ENCODE measurements around the gene RPP30. TPM values are rescaled to one million over a fixed set of nuclear protein-coding genes. Genes with fewer than 3 reads are reported as not detected.

RPP30 gene
- total and polyA plus RNA-seq, 9 of the 15 experiments (the other 6 are each of a cell fraction or from before 2014, with no cell fraction given) = 37.3 to 170 (median 69.1) TPM

DNA sequence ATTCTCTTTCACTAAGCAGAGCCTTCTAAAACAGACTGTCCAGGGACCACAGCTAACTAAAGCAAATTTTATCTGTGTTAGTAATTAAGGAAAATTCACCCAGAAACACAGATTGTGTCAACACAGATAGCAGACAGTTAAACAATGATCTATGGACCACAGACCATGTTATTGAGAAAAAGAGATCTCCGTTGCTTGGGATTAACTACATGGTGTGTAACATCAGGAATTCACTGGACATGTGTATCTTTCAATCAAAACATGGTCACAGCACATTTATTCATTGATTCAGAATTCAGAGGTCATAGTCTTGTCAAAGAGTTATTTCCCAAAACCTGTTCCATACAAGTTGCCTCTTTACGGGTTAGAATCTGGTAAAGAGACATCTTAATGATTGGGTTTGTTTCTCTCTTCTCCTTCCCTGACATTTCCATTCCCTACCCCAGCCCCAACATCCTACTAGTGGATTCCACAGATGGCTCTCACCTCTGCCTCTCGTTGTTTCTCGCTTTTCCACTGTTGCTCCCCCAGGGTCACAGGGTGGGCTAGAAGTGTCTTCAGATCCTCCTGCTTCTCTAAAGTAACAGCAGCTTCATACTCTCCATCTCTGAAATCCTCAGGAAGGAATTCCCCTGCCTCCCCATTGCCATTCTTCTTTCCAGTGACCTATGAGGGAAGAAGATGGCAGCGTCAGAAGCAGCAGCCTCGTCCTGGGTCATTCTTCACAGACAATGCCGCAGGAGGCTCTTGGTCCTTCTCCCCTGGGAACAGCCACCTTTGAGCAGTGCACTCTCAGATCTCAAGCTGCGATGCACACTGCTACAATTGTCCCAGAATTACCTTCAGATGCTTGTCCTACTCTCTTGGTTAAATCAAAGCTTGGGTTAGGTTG is 48.2 kb downstream of the RPP30 start:
- Histone ChIP-seq H4K20me1 (replicated peaks; ENCODE audit: control insufficient read depth, insufficient read depth, low read length) (no peaks in the 10 kb centered on the region), H3K79me2 (ENCODE audit: control insufficient read depth, insufficient read depth, low read length) (no peaks in the 10 kb centered on the region), H3K36me3 (ENCODE audit: control insufficient read depth, insufficient read depth, low read length) (no peaks in the 10 kb centered on the region), H2AFZ (ENCODE audit: low read depth, low read length) (no peak overlapping the region), H3K4me1 (replicated peaks in 1 of 2; ENCODE audit: control insufficient read depth in 2 of 2, insufficient read depth in 2 of 2, low read length in 2 of 2) (no peaks in the 10 kb centered on the region; a peak in 1 of 5 replicates), H3K9ac (ENCODE audit: insufficient read depth in 1 of 2, low read depth in 2 of 2, low read length in 2 of 2) (no peak overlapping the region), H3K4me3 (no peak overlapping the region), H3K9me3 (replicated peaks; ENCODE audit: control insufficient read depth, insufficient read depth, low read depth, low read length) (no peaks in the 10 kb centered on the region), H3K27ac (ENCODE audit: extremely low read depth, low read depth, low read length) (no peak overlapping the region), H3K4me2 (ENCODE audit: insufficient read depth, low read length) (no peak overlapping the region), H3K27me3 (ENCODE audit: control insufficient read depth in 2 of 2, insufficient read depth in 2 of 2, low read length in 2 of 2) (peaks cover 4 to 5% of the 10 kb centered on the region in 2 experiments; a peak in 2 of 5 replicates), H3K9me1 (ENCODE audit: control insufficient read depth, insufficient read depth, low read length) (no peaks in the 10 kb centered on the region)
- no TSS peak for BruUV-seq (replicated peaks)
- intact Hi-C loops (cut with micrococcal nuclease) = no loop called here
- in situ Hi-C loops (cut with MboI) = loop anchor here (25.0 kb wide), 1 partner anchor 992 kb away; the partner anchor contains the start of genes BTAF1 and FGFBP3
- TF ChIP-seq ZBTB1 (CRISPR knock-in tag; IDR thresholded peaks at IDR 0.05; ENCODE audit: borderline replicate concordance, low read depth) (no peak), ZNF77 (CRISPR knock-in tag; IDR thresholded peaks at IDR 0.05) (no peak), SMARCB1 (IDR thresholded peaks at IDR 0.05; ENCODE audit: insufficient read length, low read depth) (no peak), KAT7 (CRISPR knock-in tag; IDR thresholded peaks at IDR 0.05; ENCODE audit: borderline replicate concordance) (no peak), ELF1 (tag; IDR thresholded peaks at IDR 0.05) (no peak), MEF2D (tag; conservative IDR thresholded peaks at IDR 0.05; ENCODE audit: low read depth) (no peak), TAF9B (IDR thresholded peaks at IDR 0.05; ENCODE audit: partially characterized antibody) (no peak), ADNP (tag; IDR thresholded peaks at IDR 0.05) (no peak), ZNF696 (CRISPR knock-in tag; conservative IDR thresholded peaks at IDR 0.05) (no peak), ELF4 (CRISPR knock-in tag; IDR thresholded peaks at IDR 0.05) (no peak), BRD9 (IDR thresholded peaks at IDR 0.05; ENCODE audit: low read depth, partially characterized antibody) (no peak), ZNF79 (CRISPR knock-in tag; IDR thresholded peaks at IDR 0.05; ENCODE audit: low read depth) (no peak), ZBTB17 (CRISPR knock-in tag; IDR thresholded peaks at IDR 0.05) (no peak)
- TF ChIP-seq, protein P1, sequence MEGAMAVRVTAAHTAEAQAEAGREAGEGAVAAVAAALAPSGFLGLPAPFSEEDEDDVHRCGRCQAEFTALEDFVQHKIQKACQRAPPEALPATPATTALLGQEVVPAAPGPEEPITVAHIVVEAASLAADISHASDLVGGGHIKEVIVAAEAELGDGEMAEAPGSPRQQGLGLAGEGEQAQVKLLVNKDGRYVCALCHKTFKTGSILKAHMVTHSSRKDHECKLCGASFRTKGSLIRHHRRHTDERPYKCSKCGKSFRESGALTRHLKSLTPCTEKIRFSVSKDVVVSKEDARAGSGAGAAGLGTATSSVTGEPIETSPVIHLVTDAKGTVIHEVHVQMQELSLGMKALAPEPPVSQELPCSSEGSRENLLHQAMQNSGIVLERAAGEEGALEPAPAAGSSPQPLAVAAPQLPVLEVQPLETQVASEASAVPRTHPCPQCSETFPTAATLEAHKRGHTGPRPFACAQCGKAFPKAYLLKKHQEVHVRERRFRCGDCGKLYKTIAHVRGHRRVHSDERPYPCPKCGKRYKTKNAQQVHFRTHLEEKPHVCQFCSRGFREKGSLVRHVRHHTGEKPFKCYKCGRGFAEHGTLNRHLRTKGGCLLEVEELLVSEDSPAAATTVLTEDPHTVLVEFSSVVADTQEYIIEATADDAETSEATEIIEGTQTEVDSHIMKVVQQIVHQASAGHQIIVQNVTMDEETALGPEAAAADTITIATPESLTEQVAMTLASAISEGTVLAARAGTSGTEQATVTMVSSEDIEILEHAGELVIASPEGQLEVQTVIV (CRISPR knock-in tag; IDR thresholded peaks at IDR 0.05; ENCODE audit: borderline replicate concordance) = no peak
- CTCF ChIA-PET (ENCODE audit: low intra/inter-chr PET ratio) = no interaction called here
- DNase-seq (ENCODE audit: extremely low read depth in 1 of 4, low spot score in 3 of 4) (no peak), ATAC-seq (no peak), FAIRE-seq (no peak)
- POLR2A ChIA-PET = no interaction called here
- WGBS (ENCODE audit: insufficient coverage, low coverage, missing lambda C conversion rate) = 0% methylated on average over 8 of the region's 8 CpGs

Measured in K562 (cell line).